Peyer's patch (tissue), 4 donors: ENCODE results near the gene LRRC28.

ENCODE experiments used
- POLR2A ChIP-seq, 2 donors: fragments of 450-650 bp; IDR thresholded peaks; one replicate each; pipeline ENCODE4 v1.5.1; 2017; ENCODE audit warnings: antibody characterized with exemption in 2 of 2, mild to moderate bottlenecking in 2 of 2, moderate library complexity in 2 of 2
- TF ChIP-seq, protein P1 (sequence below), 6 experiments: fragments of 450-650 bp in 4 of 6; fragments of 200-600 bp in 2 of 6; sonication (generic) in 1 of 6; IDR thresholded peaks; one replicate each; pipeline ENCODE4 v1.5.1; 2017 to 2019; ENCODE audit warnings: antibody characterized with exemption in 6 of 6, mild to moderate bottlenecking in 3 of 6, moderate library complexity in 1 of 6

DNA sequence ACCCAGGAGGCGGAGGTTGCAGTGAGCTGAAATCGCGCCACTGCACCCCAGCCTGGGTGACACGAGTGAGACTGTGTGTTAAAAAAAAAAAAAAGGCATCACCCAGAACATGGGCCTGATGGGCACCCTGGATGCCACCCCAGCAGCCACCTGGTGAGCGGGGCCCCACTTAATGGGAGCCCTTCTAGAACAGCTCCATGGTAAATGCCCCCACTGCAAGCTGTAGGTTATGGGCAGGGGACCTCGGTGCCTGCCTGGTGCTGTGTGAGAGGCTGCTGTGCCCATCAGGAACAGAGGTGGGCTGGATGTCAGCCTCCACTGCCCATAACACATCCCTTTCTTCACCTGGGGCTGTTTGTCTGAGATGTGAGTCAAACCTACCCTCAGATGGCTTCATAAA is 158.3 kb downstream of the LRRC28 start:
- TF ChIP-seq, protein P1, sequence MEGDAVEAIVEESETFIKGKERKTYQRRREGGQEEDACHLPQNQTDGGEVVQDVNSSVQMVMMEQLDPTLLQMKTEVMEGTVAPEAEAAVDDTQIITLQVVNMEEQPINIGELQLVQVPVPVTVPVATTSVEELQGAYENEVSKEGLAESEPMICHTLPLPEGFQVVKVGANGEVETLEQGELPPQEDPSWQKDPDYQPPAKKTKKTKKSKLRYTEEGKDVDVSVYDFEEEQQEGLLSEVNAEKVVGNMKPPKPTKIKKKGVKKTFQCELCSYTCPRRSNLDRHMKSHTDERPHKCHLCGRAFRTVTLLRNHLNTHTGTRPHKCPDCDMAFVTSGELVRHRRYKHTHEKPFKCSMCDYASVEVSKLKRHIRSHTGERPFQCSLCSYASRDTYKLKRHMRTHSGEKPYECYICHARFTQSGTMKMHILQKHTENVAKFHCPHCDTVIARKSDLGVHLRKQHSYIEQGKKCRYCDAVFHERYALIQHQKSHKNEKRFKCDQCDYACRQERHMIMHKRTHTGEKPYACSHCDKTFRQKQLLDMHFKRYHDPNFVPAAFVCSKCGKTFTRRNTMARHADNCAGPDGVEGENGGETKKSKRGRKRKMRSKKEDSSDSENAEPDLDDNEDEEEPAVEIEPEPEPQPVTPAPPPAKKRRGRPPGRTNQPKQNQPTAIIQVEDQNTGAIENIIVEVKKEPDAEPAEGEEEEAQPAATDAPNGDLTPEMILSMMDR (IDR thresholded peaks at IDR 0.05): no peak
- no peak for TF ChIP-seq POLR2A (IDR thresholded peaks at IDR 0.05)
